Stimulated activated CD4-positive, alpha-beta T cell treated with anti-CD3 and anti-CD28 coated beads, Interleukin-4, amount 100 ng/mL, for 1 hour (primary cell): ENCODE results near the gene CDC42BPB.

ENCODE experiments used
- DNase-seq: peaks from one replicate; pipeline ENCODE4 v3.0.0-alpha.2; 2020

Gene CDC42BPB

GRCh38 chr14:102962111-102962627, 95.2 kb downstream of the CDC42BPB start:
- no peak for DNase-seq

- DNase-seq: no peak
These were observed 98.9 kb downstream of the CDC42BPB start for GRCh38 chr14:102958461-102958860.

GRCh38 chr14:102957222-102957621, 100.1 kb downstream of the CDC42BPB start:
- DNase-seq: no peak

GRCh38 chr14:102955636-102956408, 101.5 kb downstream of the CDC42BPB start:
- DNase-seq: no peak

- DNase-seq: no peak
These were observed 103.1 kb downstream of the CDC42BPB start for GRCh38 chr14:102954081-102954789.

GRCh38 chr14:102953100-102953499, 104.2 kb downstream of the CDC42BPB start:
- no peak for DNase-seq

GRCh38 chr14:102952276-102952675, 105.1 kb downstream of the CDC42BPB start:
- no peak for DNase-seq

GRCh38 chr14:102951799-102952198, 105.5 kb downstream of the CDC42BPB start:
- no peak for DNase-seq

GRCh38 chr14:102951034-102951433, 106.3 kb downstream of the CDC42BPB start:
- DNase-seq: no peak

GRCh38 chr14:102949801-102950451, 107.4 kb downstream of the CDC42BPB start:
- DNase-seq: no peak

GRCh38 chr14:102949062-102949800, 108.1 kb downstream of the CDC42BPB start:
- peak; percentile 32 for DNase-seq

- DNase-seq: no peak
These were observed 108.7 kb downstream of the CDC42BPB start for GRCh38 chr14:102948698-102949061.

GRCh38 chr14:102947321-102948103, 109.8 kb downstream of the CDC42BPB start:
- DNase-seq: no peak

GRCh38 chr14:102945346-102946130, 111.8 kb downstream of the CDC42BPB start:
- DNase-seq: no peak

- DNase-seq: no peak
These were observed 112.7 kb downstream of the CDC42BPB start for GRCh38 chr14:102944448-102945330.

GRCh38 chr14:102943979-102944378, 113.4 kb downstream of the CDC42BPB start:
- DNase-seq: no peak

GRCh38 chr14:102943454-102943853, 113.9 kb downstream of the CDC42BPB start:
- DNase-seq: no peak

- no peak for DNase-seq
These were observed 115.3 kb downstream of the CDC42BPB start for GRCh38 chr14:102942069-102942468.

GRCh38 chr14:102941419-102942011, 115.8 kb downstream of the CDC42BPB start:
- DNase-seq: no peak
